Transverse colon (tissue), 3 donors: ENCODE results near the gene MMP11.

Experiments
- EP300 ChIP-seq: sonication (generic); formaldehyde crosslinking; IDR thresholded peaks from one replicate; pipeline ENCODE4 v1.6.1; 2017; ENCODE audit warnings: antibody characterized with exemption, low read depth
- TF ChIP-seq, protein P1 (sequence below), 5 experiments: fragments of 200-600 bp in 3 of 5; fragments of 450-650 bp in 2 of 5; sonication (generic) in 3 of 5; IDR thresholded peaks; 1 replicate in 2 of 5; 2 replicates in 3 of 5; pipeline ENCODE4 v1.5.1; 2016 to 2017; ENCODE audit warnings: antibody characterized with exemption in 5 of 5, inconsistent platforms in 3 of 5, mild to moderate bottlenecking in 2 of 5, moderate library complexity in 1 of 5

DNA sequence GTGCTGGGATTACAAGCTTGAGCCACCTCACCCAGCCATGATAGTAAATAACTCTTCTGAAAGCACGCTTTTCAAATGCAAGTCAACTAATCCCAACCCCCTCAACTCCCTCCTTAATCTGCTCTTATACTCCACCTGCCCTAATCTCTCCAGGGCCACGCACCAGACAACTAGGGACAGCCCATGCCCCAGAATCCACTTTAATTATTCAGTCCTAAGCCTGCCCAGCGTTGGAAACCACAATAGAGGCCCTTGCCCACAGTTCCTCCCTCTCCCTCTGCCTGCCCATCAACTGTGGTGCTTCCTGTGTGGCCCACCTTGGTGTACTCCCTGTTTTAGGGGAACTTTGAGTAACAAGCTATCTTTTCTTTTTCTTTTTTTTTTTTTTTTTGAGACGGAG is 15.8 kb upstream of the MMP11 start:
- TF ChIP-seq, protein P1, sequence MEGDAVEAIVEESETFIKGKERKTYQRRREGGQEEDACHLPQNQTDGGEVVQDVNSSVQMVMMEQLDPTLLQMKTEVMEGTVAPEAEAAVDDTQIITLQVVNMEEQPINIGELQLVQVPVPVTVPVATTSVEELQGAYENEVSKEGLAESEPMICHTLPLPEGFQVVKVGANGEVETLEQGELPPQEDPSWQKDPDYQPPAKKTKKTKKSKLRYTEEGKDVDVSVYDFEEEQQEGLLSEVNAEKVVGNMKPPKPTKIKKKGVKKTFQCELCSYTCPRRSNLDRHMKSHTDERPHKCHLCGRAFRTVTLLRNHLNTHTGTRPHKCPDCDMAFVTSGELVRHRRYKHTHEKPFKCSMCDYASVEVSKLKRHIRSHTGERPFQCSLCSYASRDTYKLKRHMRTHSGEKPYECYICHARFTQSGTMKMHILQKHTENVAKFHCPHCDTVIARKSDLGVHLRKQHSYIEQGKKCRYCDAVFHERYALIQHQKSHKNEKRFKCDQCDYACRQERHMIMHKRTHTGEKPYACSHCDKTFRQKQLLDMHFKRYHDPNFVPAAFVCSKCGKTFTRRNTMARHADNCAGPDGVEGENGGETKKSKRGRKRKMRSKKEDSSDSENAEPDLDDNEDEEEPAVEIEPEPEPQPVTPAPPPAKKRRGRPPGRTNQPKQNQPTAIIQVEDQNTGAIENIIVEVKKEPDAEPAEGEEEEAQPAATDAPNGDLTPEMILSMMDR (IDR thresholded peaks at IDR 0.05) = no peak
- no peak for TF ChIP-seq EP300
